Measurements from ENCODE around the gene GRXCR2.
"Not testable (repeated sequence)": the region's sequence is repeated elsewhere in the genome, so short reads cannot be mapped to it uniquely, and the experiment has no call there.

Gene GRXCR2, protein sequence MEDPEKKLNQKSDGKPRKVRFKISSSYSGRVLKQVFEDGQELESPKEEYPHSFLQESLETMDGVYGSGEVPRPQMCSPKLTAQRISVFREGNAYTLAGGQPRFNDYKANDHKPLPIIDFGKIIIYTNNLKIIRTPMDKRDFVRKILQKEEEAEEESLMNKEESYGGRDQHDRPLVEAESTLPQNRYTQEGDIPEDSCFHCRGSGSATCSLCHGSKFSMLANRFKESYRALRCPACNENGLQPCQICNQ
- long read RNA-seq, donor 1, result 0 reads
- long read RNA-seq, donor 2, result 0 reads
- long read RNA-seq, donor 3, result 0 reads
- long read RNA-seq, donor 4, result 0 reads
- long read RNA-seq, donor 5, result 0 reads
- long read RNA-seq, donor 6, result 0 reads
- long read RNA-seq, donor 7, result 0 reads
- long read RNA-seq, donor 8, result 0 reads

DNA sequence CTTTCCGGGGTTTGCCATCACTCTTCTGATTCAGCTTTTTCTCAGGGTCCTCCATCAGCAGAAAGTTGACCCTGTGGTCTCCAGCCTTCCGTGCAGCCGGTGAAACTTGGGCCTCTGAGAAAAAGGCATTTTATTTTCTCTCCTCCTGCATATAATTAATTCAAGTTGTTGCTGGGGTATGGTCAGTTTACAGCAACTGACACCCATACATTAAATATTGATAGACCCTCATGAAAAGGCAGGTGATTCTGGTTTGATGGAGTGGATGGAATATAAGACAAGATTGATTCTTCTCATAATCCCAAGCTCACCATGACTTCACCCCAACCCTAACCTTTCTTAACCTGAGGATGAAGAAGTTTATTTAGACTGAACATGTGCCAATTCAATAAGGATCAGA lies at the start of gene GRXCR2:
GRXCR2 (minus strand) TSS at position 101 of the 400 bp plus-strand sequence; CDS start at position 55, 46 bp downstream.
- no peak for DNase-seq

DNA sequence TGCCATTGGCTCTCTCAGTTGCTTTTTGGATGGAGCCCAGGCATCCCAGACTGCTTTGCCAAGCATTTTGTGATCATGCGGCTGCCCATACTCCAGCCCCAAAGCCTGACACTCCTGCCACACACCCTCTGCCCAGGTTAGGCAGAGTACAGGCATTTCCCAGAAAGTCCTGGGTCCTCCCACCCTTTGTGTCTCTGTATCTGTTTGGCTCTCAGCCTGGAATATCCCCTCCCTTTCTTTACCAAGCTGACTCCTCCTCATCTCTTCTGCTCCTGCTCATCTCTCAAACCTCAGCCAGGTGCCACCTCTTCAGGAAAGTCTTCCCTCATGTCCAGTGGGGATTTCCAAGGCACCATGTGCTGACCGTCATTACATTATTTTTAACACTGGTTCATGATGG lies 49.2 kb upstream of the GRXCR2 start:
- DNase-seq, result no peak

- DNase-seq, result no peak
Measured at GRCh38 chr5:145921211-145921610, 48.4 kb upstream of the GRXCR2 start.

- no peak for DNase-seq
Measured at GRCh38 chr5:145920542-145921210, 47.9 kb upstream of the GRXCR2 start.

DNA sequence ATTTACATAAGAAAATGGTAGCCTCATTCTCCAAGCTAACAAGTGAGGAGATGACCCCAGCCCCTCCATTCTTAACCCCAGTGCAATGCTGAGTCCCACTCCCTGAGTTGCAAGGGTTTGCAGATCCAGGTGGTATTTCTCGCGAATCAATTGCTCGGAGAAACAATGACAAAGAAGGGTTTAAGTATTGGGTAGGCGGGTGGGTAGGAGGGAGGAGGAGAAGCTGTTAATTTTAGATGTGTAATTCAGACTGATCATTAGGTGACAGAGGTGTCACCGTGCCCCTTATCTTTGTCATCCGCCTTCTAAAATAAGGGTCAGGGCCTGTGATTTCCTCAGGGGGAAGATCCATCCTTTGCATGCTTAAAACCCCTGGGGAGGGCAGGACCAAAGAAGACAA lies 46.6 kb upstream of the GRXCR2 start:
- DNase-seq, result no peak

GRCh38 chr5:145918397-145918796 lies 45.6 kb upstream of the GRXCR2 start:
- DNase-seq, result no peak

DNA sequence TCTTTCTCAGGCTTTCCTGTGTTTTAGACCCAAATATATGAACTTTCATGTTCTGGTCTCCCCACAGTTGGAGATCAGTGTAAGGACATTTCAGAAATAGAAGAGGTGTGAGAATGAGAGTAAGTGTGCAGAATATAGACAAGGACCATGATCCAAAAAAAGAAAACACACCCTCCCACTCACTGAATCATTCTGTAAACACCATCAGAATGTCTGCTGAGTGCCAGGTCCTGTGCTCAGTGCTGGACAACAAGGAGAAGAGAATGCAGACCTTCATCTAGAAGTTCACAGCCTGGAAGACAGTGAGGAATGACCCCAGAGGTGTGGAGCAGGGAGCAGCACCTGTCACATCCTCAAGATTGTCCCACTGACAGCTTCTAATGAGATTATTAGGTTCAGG lies 44.5 kb upstream of the GRXCR2 start:
- DNase-seq, result no peak

DNA sequence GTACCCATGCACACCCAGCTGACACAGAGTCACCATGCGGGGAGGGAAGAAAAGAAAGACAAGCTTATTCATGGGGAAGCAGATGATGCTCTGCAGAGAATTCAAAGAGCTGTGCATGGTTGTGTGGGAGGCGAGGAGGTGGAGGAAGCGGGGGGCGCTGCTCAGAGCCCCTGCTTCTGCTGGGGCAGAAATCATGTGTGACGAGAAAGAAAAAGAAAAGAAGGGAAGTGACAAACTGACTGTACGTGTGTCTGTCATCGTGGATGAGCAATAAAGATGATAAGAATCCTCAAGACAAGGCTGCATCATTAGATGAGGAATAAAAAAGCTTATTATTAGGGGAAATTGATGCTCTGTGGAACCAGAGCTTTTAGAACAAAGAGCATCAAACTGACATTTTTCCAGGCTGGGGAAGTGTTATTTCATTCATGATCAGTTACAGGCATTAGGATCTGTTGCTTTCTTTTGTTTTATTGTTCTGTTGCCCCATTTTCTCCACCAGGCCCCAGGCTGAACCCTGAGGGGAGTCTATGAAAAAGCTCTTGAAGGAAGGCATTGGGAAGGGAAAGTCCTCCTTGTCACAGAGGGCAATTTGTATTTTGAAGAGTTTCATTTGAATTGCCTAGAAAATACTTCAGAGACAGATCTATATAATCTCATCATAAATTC lies 43.3 kb upstream of the GRXCR2 start:
- DNase-seq, result no peak

- no peak for DNase-seq
Measured at GRCh38 chr5:145913701-145914100, 40.9 kb upstream of the GRXCR2 start.

DNA sequence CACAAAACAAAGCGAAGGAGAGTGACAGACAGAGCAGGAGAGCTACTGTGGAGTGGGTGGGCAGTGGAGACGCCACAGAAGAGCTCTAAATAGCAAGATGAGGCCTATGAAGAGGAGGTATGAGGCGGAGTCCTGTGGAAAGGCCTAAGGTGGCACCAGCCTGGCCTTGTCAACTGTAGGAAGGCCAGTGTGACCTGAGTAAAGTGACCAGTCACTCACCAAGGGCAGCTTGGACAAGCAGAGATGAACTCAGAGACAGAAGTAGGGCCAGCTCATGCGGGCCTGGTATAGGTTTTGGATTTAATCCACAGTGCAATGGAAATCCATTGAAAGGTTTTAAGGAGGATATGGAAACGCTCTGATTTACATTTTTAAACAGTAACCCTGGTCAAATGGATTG lies 39.8 kb upstream of the GRXCR2 start:
- DNase-seq, result no peak

- DNase-seq, result no peak
Measured at GRCh38 chr5:145912019-145912418, 39.2 kb upstream of the GRXCR2 start.

- DNase-seq, result no peak
Measured at GRCh38 chr5:145911164-145911563, 38.4 kb upstream of the GRXCR2 start.

- no peak for DNase-seq
Measured at GRCh38 chr5:145908206-145908960, 35.6 kb upstream of the GRXCR2 start.

DNA sequence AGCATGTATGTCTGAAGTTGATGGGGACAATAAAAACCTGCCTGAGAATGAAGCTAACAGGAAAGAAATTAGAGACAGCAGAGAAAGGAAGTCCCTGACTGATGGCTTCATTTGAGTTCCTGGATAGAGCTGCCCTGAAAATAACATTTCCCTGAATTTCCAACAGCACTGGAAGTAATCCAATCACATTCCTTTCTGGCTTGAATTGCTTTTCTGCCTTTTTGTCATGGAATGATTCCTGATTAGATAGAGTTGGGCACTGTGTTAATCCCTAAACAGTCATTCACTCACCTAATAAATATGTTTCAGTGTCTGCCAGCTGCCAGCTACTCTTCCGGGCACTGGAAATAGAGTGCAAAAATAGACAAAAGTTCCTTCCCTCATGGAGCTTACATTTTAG lies 33.6 kb upstream of the GRXCR2 start:
- no peak for DNase-seq

GRCh38 chr5:145904743-145905142 lies 31.9 kb upstream of the GRXCR2 start:
- DNase-seq, result no peak

DNA sequence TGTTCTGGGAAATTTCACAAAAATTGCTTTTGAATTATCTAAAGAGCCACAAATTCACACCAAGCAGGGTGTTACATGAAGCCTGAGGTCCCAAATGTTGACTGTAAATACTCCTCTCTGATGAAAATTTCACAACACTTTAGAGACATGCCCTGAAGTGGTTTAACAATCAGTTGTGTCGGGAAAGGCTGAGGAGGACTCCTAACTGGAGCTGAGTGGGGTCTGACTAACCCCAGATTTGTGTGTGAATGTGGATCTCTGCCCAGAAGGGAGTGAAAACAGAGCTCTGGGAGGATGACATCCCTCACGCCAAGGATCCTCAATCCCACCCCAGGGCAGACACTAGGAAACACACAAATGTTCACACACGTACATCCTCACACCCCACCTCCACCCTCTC lies 31.1 kb upstream of the GRXCR2 start:
- no peak for DNase-seq

DNA sequence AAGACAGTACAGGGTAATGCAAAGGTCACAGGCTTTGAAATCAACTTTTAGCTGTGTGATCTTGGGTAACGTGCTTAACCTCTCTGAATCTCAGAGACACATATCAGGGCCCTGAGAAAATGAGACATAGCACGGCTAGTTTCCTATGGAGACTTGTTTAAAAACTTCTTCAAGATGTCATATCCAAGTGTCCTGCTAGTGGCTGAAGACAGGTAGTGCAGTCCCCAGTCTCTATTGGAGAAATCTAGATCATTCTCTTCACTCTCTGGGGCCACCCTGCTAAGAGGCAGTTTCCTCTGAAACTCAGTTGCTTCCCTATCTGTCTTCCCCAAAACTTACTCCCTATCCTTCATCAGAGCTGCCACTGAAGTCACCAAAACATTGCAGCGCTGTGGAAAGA lies 30.3 kb upstream of the GRXCR2 start:
- no peak for DNase-seq

DNA sequence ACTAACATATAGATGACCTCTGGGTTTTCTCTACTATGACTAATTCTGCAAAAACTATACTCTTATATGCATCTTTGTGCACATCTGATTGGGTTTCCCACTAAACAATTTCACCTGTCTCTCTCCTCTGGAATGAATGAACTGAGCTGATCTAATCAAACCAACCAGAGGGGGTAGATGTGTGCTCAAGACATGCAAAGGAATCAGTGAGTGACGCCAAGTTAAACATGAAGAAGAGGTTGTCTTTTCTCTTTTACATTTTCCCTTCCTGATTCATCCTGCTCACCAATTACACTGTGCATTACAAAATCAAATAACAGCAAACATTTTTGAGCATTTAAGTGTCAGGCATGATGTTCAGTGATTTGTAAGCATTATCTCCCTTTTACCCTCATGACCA lies 29.6 kb upstream of the GRXCR2 start:
- no peak for DNase-seq

DNA sequence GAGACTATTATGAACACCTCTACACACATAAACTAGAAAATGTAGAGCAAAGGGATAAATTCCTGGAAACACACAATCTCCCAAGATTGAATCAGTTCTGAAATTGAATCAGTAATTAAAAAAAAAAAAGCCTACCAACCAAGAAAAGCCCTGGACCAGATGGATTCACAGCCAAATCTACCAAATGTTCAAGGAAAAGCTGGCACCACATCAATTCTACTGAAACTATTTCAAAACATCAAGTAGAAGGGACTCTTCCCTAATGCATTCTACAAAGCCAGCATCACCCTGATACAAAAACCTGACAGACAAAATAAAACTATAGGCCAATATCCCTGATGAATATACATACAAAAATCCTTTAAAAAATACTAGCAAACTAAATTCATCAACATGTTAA lies 25.4 kb upstream of the GRXCR2 start:
- no peak for DNase-seq

DNA sequence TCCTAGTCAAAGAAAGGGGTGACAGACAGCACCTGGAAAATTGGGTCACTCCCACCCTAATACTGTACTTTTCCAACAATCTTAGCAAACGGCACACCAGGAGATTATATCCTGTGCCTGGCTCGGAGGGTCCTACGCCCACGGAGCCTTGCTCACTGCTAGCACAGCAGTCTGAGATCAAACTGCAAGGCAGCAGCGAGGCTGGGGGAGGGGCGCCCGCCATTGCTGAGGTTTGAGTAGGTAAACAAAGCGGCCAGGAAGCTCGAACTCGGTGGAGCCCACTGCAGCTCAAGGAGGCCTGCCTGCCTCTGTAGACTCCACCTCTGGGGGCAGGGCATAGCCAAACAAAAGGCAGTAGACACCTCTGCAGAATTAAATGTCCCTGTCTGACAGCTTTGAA lies 18.6 kb upstream of the GRXCR2 start:
- not testable (repeated sequence) for DNase-seq

DNA sequence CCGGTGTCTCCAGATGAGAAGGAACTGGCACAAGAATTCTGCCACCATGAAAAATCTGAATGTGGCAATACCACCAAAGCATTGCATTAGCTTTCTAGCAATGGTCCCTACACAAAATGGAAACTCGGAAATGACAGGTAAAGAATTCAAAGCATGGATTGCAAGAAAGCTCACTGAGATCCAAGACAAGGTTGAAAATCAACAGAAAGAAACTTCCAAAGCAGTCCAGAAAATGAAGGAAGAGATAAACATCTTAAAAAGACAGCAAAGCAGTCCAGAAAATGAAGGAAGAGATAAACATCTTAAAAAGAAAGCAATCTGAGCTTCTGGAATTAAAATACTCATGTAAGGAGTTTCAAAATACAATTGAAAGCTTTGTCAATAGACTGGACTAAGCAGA lies 16.8 kb upstream of the GRXCR2 start:
- no peak for DNase-seq

GRCh38 chr5:145887976-145888574 lies 15.3 kb upstream of the GRXCR2 start:
- no peak for DNase-seq
